Activated gamma-delta T cell treated with Interleukin-2 at 50 U/mL for 16 hours (primary cell): ENCODE data around the gene SLC25A39.
"Not testable (repeated sequence)": the region's sequence is repeated elsewhere in the genome, so short reads cannot be mapped to it uniquely, and the experiment has no call there.

Experiments
- DNase-seq: peaks from one replicate; pipeline ENCODE4 v3.0.0-alpha.2; 2020

The SLC25A39 gene

GRCh38 chr17:44333371-44333770 is 8.7 kb upstream of the SLC25A39 start:
- DNase-seq, result no peak

- DNase-seq, result peak; percentile 75
Observed at GRCh38 chr17:44331249-44331760, 6.7 kb upstream of the SLC25A39 start.

- not testable (repeated sequence) for DNase-seq
Observed at GRCh38 chr17:44330263-44330662, 5.6 kb upstream of the SLC25A39 start.

GRCh38 chr17:44329516-44329915 is 4.9 kb upstream of the SLC25A39 start:
- DNase-seq, result not testable (repeated sequence)

GRCh38 chr17:44327715-44328449 is 3.3 kb upstream of the SLC25A39 start:
- no peak for DNase-seq

GRCh38 chr17:44326861-44327444 is 2.3 kb upstream of the SLC25A39 start:
- DNase-seq, result peak; percentile 94

GRCh38 chr17:44324092-44324570 is 492 bp downstream of the SLC25A39 start:
- DNase-seq, result no peak

- no peak for DNase-seq
Observed at GRCh38 chr17:44323359-44324091, 1.1 kb downstream of the SLC25A39 start.

GRCh38 chr17:44322236-44322895 is 2.3 kb downstream of the SLC25A39 start:
- no peak for DNase-seq

GRCh38 chr17:44321246-44322120 is 3.1 kb downstream of the SLC25A39 start:
- DNase-seq, result no peak

- no peak for DNase-seq
Observed at GRCh38 chr17:44320066-44320465, 4.6 kb downstream of the SLC25A39 start.

- DNase-seq, result no peak
Observed at GRCh38 chr17:44318077-44318892, 6.3 kb downstream of the SLC25A39 start.

- DNase-seq, result no peak
Observed at GRCh38 chr17:44317545-44317944, 7.1 kb downstream of the SLC25A39 start.

- no peak for DNase-seq
Observed at GRCh38 chr17:44315760-44316731, 8.6 kb downstream of the SLC25A39 start.

GRCh38 chr17:44314869-44315661 is 9.6 kb downstream of the SLC25A39 start:
- DNase-seq, result no peak

GRCh38 chr17:44314524-44314868 is 10.1 kb downstream of the SLC25A39 start:
- no peak for DNase-seq

GRCh38 chr17:44314031-44314430 is 10.6 kb downstream of the SLC25A39 start:
- no peak for DNase-seq

- DNase-seq, result no peak
Observed at GRCh38 chr17:44312396-44313104, 12.1 kb downstream of the SLC25A39 start.
